Activated CD4-positive, alpha-beta memory T cell treated with anti-CD3 and anti-CD28 coated beads, Interleukin-2, amount 10 ng/mL, durations not matched to agents 7 days and 5 days (primary cell): ENCODE results near the gene WDR74. TPM values are rescaled to one million over a fixed set of nuclear protein-coding genes. Genes with fewer than 3 reads are reported as not detected.
A peak's percentile ranks its signal among the peaks of the same experiment; 100 is the strongest.

Experiments
- CTCF ChIA-PET: fragments of 350-600 bp; sonication (Branson Sonifier 250); formaldehyde crosslinking; loops from one replicate; lab custom pipeline; 2021; ENCODE audit warnings: antibody characterized with exemption, inconsistent platforms; lab: Charles Lee
- POLR2A ChIA-PET: fragments of 350-600 bp; sonication (Branson Sonifier 250); formaldehyde crosslinking; loops from one replicate; lab custom pipeline; 2021; ENCODE audit warnings: antibody characterized with exemption; lab: Charles Lee
- DNase-seq: peaks from one replicate; pipeline ENCODE4 v3.0.0-alpha.2; 2020
- H3K27ac Mint-ChIP-seq: one replicate; pipeline ENCODE4 v1.8.0; 2021; ENCODE audit warnings: mild to moderate bottlenecking, mixed read lengths
- H3K27me3 Mint-ChIP-seq: one replicate; pipeline ENCODE4 v1.8.0; 2021; ENCODE audit warnings: mixed read lengths
- H3K36me3 Mint-ChIP-seq: one replicate; pipeline ENCODE4 v1.8.0; 2021; ENCODE audit warnings: low read depth, mixed read lengths
- H3K4me1 Mint-ChIP-seq: one replicate; pipeline ENCODE4 v1.8.0; 2021; ENCODE audit warnings: mixed read lengths
- H3K4me3 Mint-ChIP-seq: one replicate; pipeline ENCODE4 v1.8.0; 2021; ENCODE audit warnings: mild to moderate bottlenecking, mixed read lengths
- H3K9me3 Mint-ChIP-seq: one replicate; pipeline ENCODE4 v1.8.0; 2021; ENCODE audit warnings: mixed read lengths
- total RNA-seq, 2 experiments: library from RNA; stranded (reverse); gene quantifications; one replicate each; pipeline ENCODE4 v1.2.3, GENCODE V29; 2021

The WDR74 gene
- total RNA-seq, 2 experiments from 2014 or later: 46.1 to 48.4 TPM

DNA sequence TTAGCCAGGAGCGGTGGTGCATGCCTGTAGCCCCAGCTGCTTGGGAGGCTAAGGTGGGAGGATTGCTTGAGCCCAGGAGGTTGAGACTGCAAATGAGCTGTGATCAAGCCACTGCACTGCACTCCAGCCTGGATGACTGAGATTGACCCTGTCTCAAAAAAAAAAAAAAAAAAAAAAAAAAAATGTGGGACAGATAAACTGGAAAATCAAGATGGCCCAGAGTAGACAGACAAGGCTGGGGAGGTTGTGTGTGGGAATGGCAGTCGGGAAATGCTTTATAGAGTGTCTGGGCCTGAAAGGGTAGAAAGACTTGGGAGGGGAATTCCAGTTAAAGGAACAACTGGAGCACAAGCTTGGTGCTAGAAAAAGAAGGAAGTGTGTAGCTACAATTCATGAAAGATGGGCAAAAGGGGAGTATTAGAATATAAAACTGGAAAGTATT, 18.2 kb upstream of the WDR74 start:
- H3K9me3 Mint-ChIP-seq: no peaks in the 10 kb centered on the region
- H3K4me3 Mint-ChIP-seq: peak overlapping the region; percentile 97
- ChIA-PET CTCF (interaction anchor here (0.7 to 5.0 kb wide), 6 partner anchors 10 to 70 kb away, joined by 4 to 51 read pairs (median 16); partner anchors contain the start of genes SLC3A2, STX5, TEX54 and TMEM179B), POLR2A (interaction anchor here (0.7 to 9.7 kb wide), 14 partner anchors 8 to 266 kb away, joined by 3 to 674 read pairs (median 18); partner anchors contain the start of genes HNRNPUL2, MTA2, NXF1 and POLR2G)
- H3K27ac Mint-ChIP-seq: peak overlapping the region; percentile 96
- no peaks in the 10 kb centered on the region for H3K27me3 Mint-ChIP-seq
- H3K36me3 Mint-ChIP-seq: peaks cover 51% of the 10 kb centered on the region
- H3K4me1 Mint-ChIP-seq: peaks cover 76% of the 10 kb centered on the region
- DNase-seq: no peak

DNA sequence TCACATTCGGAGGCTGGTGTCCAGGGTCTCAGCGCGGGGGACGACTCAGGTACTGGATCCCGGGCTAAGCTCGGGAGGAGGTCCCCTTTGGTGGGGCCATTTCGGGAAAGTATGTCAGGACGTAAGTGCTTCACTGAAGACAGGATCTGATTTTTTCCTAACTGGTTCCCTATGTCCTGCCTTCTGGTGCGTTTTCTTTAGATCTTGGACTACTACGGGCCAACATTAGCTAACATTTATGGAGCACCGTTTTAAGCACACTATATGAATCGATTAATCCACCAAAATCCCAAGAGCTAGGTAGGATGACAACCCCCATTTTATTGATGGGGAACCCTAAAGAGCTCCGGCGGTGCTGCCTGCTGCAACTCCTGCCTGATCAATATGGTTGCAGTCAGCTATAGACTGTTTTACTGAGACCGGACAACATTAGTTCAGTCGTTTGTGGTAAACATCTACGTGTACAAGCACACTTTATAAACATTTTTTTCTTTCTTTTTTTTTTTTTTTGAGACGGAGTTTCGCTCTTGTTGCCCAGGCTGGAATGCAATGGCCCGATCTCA, 17.0 kb upstream of the WDR74 start:
- Mint-ChIP-seq H3K27ac (peak overlapping the region; percentile 96), H3K4me1 (peaks cover 78% of the 10 kb centered on the region), H3K36me3 (peaks cover 62% of the 10 kb centered on the region), H3K4me3 (peak overlapping the region; percentile 97), H3K9me3 (no peaks in the 10 kb centered on the region), H3K27me3 (no peaks in the 10 kb centered on the region)
- POLR2A ChIA-PET: interaction anchor here (0.6 to 9.7 kb wide), 45 partner anchors 9 to 1390 kb away, joined by 3 to 674 read pairs (median 10); partner anchors contain the start of genes AHNAK, B3GAT3, BSCL2 and C11orf98
- DNase-seq: no peak
- CTCF ChIA-PET: interaction anchor here (0.6 to 5.0 kb wide), 16 partner anchors 8 to 314 kb away, joined by 3 to 51 read pairs (median 5); partner anchors contain the start of genes HNRNPUL2, NXF1, SLC3A2 and STX5

DNA sequence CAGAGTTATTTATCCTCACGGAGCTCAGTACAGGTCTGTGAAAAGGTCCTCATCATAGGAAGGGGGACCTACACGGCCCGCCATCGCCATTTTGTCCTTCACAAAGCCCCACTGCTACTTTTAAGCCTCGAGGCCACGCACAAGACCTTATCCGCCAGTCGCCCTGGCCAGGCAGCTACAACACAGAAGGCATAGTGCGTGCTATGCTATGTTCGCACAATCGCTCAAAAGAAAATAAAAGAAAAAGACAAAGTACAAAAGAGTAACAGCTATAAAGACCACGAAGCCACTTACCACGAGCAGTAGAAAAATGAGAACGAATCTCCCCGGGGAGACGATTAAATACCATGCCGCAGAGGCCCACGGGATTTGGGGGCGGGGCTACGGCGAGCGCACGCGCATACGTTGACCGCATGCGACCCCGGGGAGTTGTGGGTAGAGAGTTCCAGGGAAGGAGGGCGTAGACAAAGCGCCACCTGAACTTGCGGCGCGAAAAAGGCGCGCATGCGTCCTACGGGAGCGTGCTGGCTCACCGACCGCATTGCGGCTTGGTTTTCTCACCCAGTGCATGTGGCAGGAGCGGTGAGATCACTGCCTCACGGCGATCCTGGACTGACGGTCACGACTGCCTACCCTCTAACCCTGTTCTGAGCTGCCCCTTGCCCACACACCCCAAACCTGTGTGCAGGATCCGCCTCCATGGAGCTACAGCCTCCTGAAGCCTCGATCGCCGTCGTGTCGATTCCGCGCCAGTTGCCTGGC, 16.4 kb upstream of the WDR74 start:
- CTCF ChIA-PET: interaction anchor here (0.6 to 5.0 kb wide), 16 partner anchors 8 to 313 kb away, joined by 3 to 51 read pairs (median 5); partner anchors contain the start of genes HNRNPUL2, NXF1, POLR2G and SLC3A2
- Mint-ChIP-seq H3K27me3 (no peaks in the 10 kb centered on the region), H3K4me1 (peaks cover 75% of the 10 kb centered on the region), H3K4me3 (peak overlapping the region; percentile 97), H3K36me3 (peaks cover 63% of the 10 kb centered on the region), H3K27ac (peak overlapping the region; percentile 96), H3K9me3 (no peaks in the 10 kb centered on the region)
- DNase-seq: peak; percentile 99
- POLR2A ChIA-PET: interaction anchor here (0.7 to 9.7 kb wide), 47 partner anchors 10 to 1391 kb away, joined by 3 to 674 read pairs (median 9); partner anchors contain the start of genes AHNAK, B3GAT3, BSCL2 and C11orf98

DNA sequence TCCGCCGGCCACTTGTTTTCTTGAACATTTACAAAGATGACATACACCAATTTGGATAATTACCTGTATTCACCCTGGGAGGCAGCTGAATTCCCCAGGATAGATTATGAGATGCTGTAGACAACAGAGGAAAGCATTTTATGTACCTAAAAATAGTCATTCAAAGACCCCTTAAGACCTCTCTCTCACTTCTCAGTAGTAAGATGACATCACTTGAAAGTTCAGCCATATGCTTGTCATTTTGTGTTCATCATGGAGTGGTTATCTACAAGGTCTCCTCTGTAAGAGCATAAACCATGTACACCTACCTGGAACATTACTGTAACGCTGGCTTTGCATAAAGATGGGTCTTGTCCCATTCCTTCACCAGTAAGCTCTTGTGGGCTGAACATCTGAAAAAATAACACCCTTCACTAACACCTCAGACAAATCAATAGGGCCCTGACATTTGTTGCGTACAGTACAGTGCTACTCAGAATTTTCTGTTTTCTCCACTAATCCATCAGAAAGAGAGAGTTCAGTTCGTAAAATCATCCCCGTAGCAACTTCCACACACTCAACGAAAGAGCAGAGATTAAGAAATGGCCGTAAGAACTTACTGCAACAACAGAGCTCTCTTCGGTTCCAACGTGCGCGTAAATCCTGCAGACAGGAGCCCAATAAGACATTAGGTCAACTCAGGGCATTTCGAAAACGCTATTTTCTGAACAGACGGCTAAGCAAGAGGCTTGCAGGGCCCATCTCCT, 15.6 kb upstream of the WDR74 start:
- H3K36me3 Mint-ChIP-seq: peaks cover 65% of the 10 kb centered on the region
- H3K4me1 Mint-ChIP-seq: peaks cover 73% of the 10 kb centered on the region
- H3K27ac Mint-ChIP-seq: peak overlapping the region; percentile 96
- ChIA-PET POLR2A (interaction anchor here (0.7 to 9.7 kb wide), 41 partner anchors 10 to 453 kb away, joined by 3 to 674 read pairs (median 10); partner anchors contain the start of genes AHNAK, B3GAT3, BSCL2 and C11orf98), CTCF (interaction anchor here (0.6 to 5.0 kb wide), 12 partner anchors 9 to 312 kb away, joined by 3 to 51 read pairs (median 6); partner anchors contain the start of genes HNRNPUL2, POLR2G, SLC3A2 and STX5)
- DNase-seq: no peak
- no peaks in the 10 kb centered on the region for H3K27me3 Mint-ChIP-seq
- no peaks in the 10 kb centered on the region for H3K9me3 Mint-ChIP-seq
- H3K4me3 Mint-ChIP-seq: peak overlapping the region; percentile 97

DNA sequence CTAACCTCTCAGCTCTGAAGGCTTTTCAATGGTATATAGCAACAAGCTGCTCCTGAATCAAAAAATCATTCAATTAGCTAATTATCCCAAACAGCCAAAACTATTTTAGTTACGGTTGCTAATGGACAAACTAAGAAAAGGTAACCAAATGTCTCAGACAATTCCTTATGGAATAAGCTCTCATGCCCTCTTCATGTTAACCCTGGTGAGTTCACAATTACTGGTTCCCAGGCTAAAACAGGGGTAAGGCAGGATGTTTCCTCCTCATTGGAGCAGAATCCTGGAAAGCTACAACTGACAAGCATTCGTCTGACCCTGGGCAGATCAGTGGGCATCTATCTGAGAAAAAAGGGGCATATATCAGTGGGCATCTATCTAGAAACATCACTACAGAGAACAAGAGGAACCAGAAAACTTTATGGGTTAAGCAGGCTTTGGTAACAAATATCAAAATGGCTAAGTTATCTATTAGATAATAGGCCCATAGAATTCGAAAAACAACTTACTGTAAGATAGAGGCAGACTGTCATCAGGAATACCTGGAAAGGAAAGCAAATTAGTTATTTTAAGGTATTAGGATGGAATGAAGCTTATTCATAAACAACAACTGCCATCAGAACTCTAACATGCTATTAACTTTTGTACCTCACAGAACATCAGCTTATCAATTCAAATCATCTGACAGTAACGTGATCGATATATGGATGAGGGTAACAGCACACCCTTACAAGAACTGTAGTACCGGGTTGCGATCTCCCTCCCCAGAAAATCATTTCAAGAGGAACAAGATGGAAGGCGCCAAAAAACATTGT, 14.8 kb upstream of the WDR74 start:
- H3K4me3 Mint-ChIP-seq: peak overlapping the region; percentile 97
- peak overlapping the region; percentile 96 for H3K27ac Mint-ChIP-seq
- peaks cover 67% of the 10 kb centered on the region for H3K4me1 Mint-ChIP-seq
- H3K27me3 Mint-ChIP-seq: no peaks in the 10 kb centered on the region
- ChIA-PET POLR2A (interaction anchor here (0.7 to 9.7 kb wide), 29 partner anchors 11 to 302 kb away, joined by 3 to 674 read pairs (median 11); partner anchors contain the start of genes C11orf98, CSKMT, HNRNPUL2 and INTS5), CTCF (interaction anchor here (1.4 to 5.0 kb wide), 7 partner anchors 12 to 127 kb away, joined by 3 to 51 read pairs (median 8); partner anchors contain the start of genes HNRNPUL2, POLR2G, SLC3A2 and TMEM179B)
- no peaks in the 10 kb centered on the region for H3K9me3 Mint-ChIP-seq
- no peak for DNase-seq
- H3K36me3 Mint-ChIP-seq: peaks cover 64% of the 10 kb centered on the region

DNA sequence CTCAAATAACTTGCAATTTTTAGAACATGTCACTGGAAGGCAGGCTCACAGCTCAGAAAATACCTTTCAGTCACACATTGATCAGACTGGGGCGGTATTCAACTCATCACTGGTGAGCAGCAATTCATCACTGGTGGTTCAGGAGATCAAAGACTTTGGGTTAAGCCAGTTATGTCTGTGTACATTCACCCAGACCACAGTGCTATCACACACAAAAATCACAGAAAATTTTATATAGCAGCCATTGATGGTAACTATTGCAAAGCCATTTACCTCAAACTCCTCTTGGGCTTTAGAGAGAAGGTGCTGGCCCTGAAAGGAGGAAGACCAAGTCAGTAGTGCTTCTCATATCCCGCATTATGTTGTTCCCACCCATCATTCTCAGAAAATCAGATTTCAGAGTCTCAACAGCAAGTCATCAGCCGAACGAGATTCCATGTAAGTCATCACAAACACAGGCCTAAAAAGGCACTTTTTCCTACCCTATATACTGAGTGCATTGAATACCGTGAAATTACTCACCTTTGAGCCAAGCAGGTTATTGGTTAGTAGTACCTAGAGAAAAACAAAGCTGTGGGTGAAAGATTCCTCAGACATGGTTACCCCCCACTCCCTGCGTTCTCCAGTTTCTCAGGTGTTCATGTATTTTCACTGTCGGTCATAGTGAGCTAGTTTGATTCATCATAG, 14.0 kb upstream of the WDR74 start:
- no peak for DNase-seq
- H3K9me3 Mint-ChIP-seq: no peaks in the 10 kb centered on the region
- H3K27ac Mint-ChIP-seq: peak overlapping the region; percentile 96
- H3K27me3 Mint-ChIP-seq: no peaks in the 10 kb centered on the region
- peaks cover 64% of the 10 kb centered on the region for H3K4me1 Mint-ChIP-seq
- ChIA-PET CTCF (interaction anchor here (1.5 to 5.0 kb wide), 4 partner anchors 11 to 66 kb away, joined by 3 to 51 read pairs (median 32); partner anchors contain the start of genes SLC3A2, TMEM179B and WDR74), POLR2A (interaction anchor here (0.7 to 9.7 kb wide), 27 partner anchors 10 to 301 kb away, joined by 3 to 674 read pairs (median 9); partner anchors contain the start of genes C11orf98, CSKMT, HNRNPUL2 and INTS5)
- peaks cover 64% of the 10 kb centered on the region for H3K36me3 Mint-ChIP-seq
- H3K4me3 Mint-ChIP-seq: peak overlapping the region; percentile 97

DNA sequence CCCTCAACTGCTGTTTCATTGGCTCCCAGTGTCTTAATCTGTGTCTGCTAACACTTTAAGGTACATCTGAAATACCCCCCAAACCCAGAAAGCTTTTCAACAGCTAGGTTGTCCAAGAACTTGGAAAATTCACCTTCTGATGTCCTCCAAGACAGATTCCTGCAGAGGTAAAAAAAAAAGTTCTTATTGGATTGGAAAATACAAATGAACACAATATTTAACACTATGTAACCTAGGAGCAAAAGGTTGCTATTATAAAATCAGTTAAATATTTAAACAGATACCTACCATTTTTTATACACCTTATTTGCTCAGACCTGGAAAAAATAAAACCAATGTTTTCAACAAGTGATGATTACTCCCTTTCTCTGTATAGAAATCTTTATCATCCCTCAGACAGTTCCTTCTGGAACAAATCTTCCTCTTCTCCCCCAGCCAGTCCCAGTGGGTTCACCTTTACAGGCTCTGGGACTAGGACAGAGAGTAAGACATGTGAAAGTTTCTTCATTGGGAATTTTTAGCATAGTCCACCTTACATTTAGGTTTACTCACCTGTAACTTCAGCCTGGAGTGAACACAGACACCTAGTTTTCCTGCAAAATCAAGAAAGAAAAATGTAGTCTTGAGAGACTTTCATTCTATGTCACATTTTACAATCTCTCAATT, 13.3 kb upstream of the WDR74 start:
- Mint-ChIP-seq H3K27ac (peak overlapping the region; percentile 96), H3K4me3 (peak overlapping the region; percentile 97), H3K9me3 (no peaks in the 10 kb centered on the region), H3K27me3 (no peaks in the 10 kb centered on the region), H3K36me3 (peaks cover 61% of the 10 kb centered on the region), H3K4me1 (peaks cover 56% of the 10 kb centered on the region)
- DNase-seq: no peak
- POLR2A ChIA-PET: interaction anchor here (0.8 to 9.7 kb wide), 11 partner anchors 9 to 261 kb away, joined by 3 to 674 read pairs (median 49); partner anchors contain the start of genes HNRNPUL2, NXF1, SLC3A2 and STX5
- CTCF ChIA-PET: interaction anchor here (1.0 kb wide), 1 partner anchor 206 kb away, joined by 4 read pairs; the partner anchor contains the start of gene GANAB

DNA sequence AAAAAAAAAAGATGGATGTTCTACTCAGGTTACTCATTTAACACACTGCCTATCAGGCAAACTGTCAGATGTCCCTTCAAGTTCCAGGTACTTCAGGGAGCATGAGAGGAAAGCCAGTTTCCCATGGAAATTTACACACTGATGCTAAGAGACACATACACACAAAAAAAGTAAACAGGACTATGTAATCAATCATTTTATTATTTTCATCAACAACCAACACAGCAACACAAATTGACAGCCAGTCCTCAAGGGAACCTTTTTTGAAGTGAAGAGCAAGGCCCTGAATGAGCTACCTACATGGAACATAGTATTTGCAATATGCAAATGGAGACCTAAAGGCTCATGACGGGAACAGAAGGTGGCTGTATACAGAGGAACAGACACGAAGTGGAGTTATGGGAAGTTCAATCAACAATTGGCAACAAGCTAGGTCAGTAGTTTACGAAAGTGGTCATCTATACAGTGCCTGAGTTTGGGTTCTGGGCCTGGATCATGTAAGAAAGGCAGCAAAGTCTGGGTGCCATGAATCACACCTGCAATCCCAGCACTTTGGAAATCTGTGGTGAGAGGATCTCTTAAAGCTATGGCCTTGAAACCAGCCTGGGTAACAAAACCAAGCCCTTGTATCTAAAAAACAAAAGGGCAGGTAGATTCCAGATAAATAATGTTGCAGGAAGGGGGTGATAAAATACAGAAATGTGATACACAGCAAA, 12.6 kb upstream of the WDR74 start:
- ChIA-PET POLR2A (interaction anchor here (0.8 to 9.7 kb wide), 11 partner anchors 8 to 261 kb away, joined by 3 to 674 read pairs (median 8); partner anchors contain the start of genes HNRNPUL2, NXF1, SLC3A2 and STX5), CTCF (interaction anchor here (1.0 kb wide), 1 partner anchor 205 kb away, joined by 4 read pairs; the partner anchor contains the start of gene GANAB)
- Mint-ChIP-seq H3K36me3 (peaks cover 57% of the 10 kb centered on the region), H3K4me3 (peak overlapping the region; percentile 28), H3K4me1 (peaks cover 49% of the 10 kb centered on the region), H3K27me3 (peaks cover 2% of the 10 kb centered on the region), H3K27ac (peak overlapping the region; percentile 56), H3K9me3 (no peaks in the 10 kb centered on the region)
- no peak for DNase-seq

DNA sequence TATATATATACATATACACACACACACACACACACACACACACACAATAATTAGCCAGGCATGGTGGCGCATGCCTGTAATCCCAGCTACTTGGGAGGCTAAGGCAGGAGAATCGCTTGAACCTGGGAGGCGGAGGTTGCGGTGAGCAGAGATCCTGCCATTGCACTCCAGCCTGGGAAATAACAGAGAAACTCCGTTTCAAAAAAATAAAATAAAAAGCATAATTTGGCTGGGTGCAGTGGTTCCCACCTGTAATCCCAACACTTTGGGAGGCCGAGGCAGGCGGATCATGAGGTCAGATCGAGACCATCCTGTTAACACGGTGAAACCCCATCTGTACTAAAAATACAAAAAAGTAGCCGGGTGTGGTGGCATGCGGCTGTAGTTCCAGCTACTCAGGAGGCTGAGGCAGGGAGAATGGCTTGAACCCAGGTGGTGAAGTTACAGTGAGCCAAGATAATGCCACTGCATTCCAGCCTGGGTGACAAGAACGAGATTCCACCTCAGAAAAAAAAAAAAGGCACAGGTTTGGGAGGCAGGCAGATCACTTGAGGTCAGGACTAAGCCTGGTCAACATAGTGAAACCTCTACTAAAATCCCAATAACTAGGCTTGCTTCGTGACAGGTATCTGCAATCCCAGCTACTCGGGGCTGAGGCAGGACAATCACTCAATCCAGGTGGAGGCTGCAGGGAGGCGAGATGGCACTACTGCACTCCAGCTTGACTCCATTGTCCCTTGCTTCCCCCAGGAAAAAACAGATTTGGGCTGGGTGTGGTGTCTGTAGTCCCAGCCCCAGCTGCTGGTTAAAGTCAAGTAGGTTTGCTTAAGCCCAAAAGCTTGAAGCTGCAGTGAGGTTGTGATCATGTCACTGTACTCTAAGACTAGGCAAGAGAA, 11.8 kb upstream of the WDR74 start:
- CTCF ChIA-PET: interaction anchor here (1.0 to 2.2 kb wide), 2 partner anchors 10 to 12 kb away, joined by 3 to 7 read pairs; no protein-coding TSS in a partner anchor
- no peak for DNase-seq
- peaks cover 53% of the 10 kb centered on the region for H3K36me3 Mint-ChIP-seq
- H3K27me3 Mint-ChIP-seq: peaks cover 3% of the 10 kb centered on the region
- peaks cover 47% of the 10 kb centered on the region for H3K4me1 Mint-ChIP-seq
- peak overlapping the region; percentile 28 for H3K4me3 Mint-ChIP-seq
- H3K9me3 Mint-ChIP-seq: no peaks in the 10 kb centered on the region
- POLR2A ChIA-PET: interaction anchor here (0.8 to 9.7 kb wide), 9 partner anchors 8 to 125 kb away, joined by 3 to 674 read pairs (median 8); partner anchors contain the start of genes HNRNPUL2, SLC3A2, STX5 and TEX54
- H3K27ac Mint-ChIP-seq: peak overlapping the region; percentile 56
